Left kidney (tissue), 2 donors: ENCODE results near the gene JAM3. TPM values are rescaled to one million over a fixed set of nuclear protein-coding genes. Genes with fewer than 3 reads are reported as not detected.
A peak's percentile ranks its signal among the peaks of the same experiment; 100 is the strongest.
"Not testable (repeated sequence)": the region's sequence is repeated elsewhere in the genome, so short reads cannot be mapped to it uniquely, and the experiment has no call there.

Experiments
- DNase-seq: peaks from one replicate; pipeline ENCODE4 v3.0.0-alpha.2; 2013
- polyA plus RNA-seq: library from polyadenylated mRNA; unstranded; fragments of 120-200 nt; gene quantifications from one replicate; pipeline ENCODE4 v1.2.1, GENCODE V29; 2013; ENCODE audit not compliant: insufficient read length

Gene JAM3
- polyA plus RNA-seq, 1 donor: 59.3 TPM

GRCh38 chr11:134097166-134097565, 28.3 kb downstream of the JAM3 start:
- no peak for DNase-seq

- DNase-seq: no peak
These were observed 29.8 kb downstream of the JAM3 start for GRCh38 chr11:134098566-134099184.

- DNase-seq: no peak
These were observed 31.3 kb downstream of the JAM3 start for GRCh38 chr11:134100171-134100570.

GRCh38 chr11:134101282-134101681, 32.4 kb downstream of the JAM3 start:
- DNase-seq: no peak

- no peak for DNase-seq
These were observed 41.5 kb downstream of the JAM3 start for GRCh38 chr11:134110252-134110815.

GRCh38 chr11:134113787-134114186, 44.9 kb downstream of the JAM3 start:
- not testable (repeated sequence) for DNase-seq

- no peak for DNase-seq
These were observed 47.3 kb downstream of the JAM3 start for GRCh38 chr11:134116210-134116609.

GRCh38 chr11:134118006-134118405, 49.1 kb downstream of the JAM3 start:
- no peak for DNase-seq

GRCh38 chr11:134119094-134119493, 50.2 kb downstream of the JAM3 start:
- no peak for DNase-seq

- DNase-seq: peak; percentile 46
These were observed 51.4 kb downstream of the JAM3 start for GRCh38 chr11:134120143-134120850.

- no peak for DNase-seq
These were observed 52.2 kb downstream of the JAM3 start for GRCh38 chr11:134120921-134121526.

GRCh38 chr11:134124660-134125451, 56.0 kb downstream of the JAM3 start:
- DNase-seq: peak; percentile 46

- DNase-seq: no peak
These were observed 56.6 kb downstream of the JAM3 start for GRCh38 chr11:134125507-134125906.

- DNase-seq: no peak
These were observed 57.4 kb downstream of the JAM3 start for GRCh38 chr11:134126217-134126822.

- no peak for DNase-seq
These were observed 62.9 kb downstream of the JAM3 start for GRCh38 chr11:134131628-134132244.

- DNase-seq: no peak
These were observed 63.9 kb downstream of the JAM3 start for GRCh38 chr11:134132808-134133207.

- DNase-seq: no peak
These were observed 65.3 kb downstream of the JAM3 start for GRCh38 chr11:134134167-134134566.

GRCh38 chr11:134138376-134138775, 69.5 kb downstream of the JAM3 start:
- no peak for DNase-seq

- no peak for DNase-seq
These were observed 70.5 kb downstream of the JAM3 start for GRCh38 chr11:134139303-134139872.

- DNase-seq: peak; percentile 75
These were observed 71.0 kb downstream of the JAM3 start for GRCh38 chr11:134139873-134140331.

GRCh38 chr11:134140961-134141490, 72.2 kb downstream of the JAM3 start:
- no peak for DNase-seq
